NCI-H2081 treated with DMSO at 0.1 percent for 48 hours (cell line): ENCODE measurements around the gene C6orf89.
A peak's percentile ranks its signal among the peaks of the same experiment; 100 is the strongest.
"Not testable (repeated sequence)": the region's sequence is repeated elsewhere in the genome, so short reads cannot be mapped to it uniquely, and the experiment has no call there.

ENCODE experiments used
- DNase-seq: peaks from one replicate; lab custom pipeline; 2025; lab: John Stamatoyannopoulos, UW

Gene C6orf89

DNA sequence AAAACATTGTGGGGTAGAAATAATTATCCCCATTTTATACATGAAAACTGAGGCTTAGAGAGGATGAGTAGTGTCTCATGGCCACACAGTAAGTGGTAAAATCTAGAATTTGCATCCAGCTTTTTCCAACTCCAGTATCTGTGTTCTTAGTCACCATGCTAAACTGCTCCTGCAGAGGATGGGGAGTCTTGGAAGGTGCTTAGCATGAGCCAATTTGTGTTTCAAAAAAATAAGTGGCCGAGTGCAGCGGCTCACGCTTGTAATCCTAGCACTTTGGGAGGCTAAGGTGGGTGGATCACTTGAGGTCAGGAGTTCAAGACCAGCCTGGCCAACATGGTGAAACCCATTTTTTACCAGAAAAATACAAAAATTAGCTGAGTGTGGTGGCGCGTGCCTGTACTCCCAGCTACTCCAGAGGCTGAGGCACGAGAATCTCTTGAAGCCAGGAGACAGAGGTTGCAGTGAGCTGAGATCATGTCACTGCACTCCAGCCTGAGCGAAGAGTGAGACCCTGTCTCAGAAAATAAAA lies 2.4 kb downstream of the C6orf89 start:
- no peak for DNase-seq

DNA sequence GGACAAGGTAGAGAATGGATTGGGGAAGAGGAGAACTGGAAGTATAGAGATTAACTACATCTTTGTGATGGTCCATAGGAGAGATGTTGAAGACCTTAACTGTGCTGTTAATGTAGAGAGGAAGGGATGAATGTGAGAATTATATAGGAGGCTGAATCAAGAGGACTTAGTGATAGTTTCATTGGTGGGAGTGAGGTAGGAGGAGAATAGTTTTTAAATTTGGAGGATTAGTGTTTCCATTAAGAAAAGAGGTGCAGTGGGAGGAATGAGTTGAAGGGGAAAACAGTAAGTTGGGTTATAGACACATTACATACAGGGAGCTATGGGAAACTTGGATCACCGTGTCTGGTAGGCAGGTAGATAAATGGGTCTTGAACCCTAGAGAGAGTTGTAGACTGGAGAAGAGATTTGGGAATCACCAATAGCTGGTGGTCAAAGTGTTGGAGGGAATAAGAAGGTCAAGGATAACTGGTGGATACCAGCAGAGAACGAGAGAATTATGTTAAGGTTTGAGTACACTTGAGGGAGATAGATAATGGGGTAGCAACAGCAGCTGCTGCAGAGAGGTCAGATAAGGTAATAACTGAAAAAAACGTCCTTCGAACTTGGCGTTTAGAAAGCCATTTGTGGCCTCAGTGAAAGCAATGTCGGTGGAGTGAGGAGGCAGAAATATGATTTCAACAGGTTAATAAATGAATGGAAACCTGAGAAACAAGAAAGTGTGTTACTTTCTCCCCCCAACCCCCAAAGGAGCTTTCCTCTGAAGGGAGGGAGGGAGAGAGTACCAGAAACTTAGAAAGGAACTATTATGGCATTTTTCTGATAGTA lies 3.1 kb downstream of the C6orf89 start:
- no peak for DNase-seq

DNA sequence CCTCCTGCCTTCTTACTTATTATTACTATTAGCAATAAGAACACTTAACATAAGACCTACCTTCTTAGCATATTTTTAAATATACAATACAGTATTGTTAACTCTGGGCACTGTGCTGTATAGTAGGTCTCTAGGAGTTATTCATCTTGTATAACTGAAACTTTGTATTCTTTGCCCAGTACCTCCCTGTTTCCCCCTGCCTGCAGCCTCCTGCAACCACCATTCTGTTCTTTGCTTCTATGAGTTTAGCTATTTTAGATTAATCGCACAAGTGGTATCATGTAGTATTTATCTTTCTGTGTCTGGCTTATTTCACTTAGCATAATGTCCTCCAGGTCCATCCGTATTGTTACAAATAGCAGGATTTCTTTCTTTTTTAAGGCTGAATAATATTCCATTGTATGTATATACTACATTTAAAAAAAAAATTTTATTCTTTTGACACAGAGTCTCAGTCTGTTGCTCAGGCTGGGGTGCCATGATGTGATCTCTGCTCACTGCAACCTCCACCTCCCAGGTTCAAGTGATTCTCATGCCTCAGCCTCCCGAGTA lies 4.4 kb downstream of the C6orf89 start:
- DNase-seq: no peak

DNA sequence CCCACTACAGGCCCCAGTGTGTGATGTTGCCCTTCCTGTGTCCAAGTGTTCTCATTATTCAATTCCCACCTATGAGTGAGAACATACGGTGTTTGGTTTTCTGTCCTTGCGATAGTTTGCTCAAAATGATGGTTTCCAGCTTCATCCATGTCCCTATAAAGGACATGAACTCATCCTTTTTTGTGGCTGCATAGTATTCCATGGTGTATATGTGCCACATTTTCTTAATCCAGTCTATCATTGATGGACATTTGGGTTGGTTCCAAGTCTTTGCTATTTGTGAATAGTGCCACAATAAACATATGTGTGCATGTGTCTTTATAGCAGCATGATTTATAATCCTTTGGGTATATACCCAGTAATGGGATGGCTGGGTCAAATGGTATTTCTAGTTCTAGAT lies 5.4 kb downstream of the C6orf89 start:
- DNase-seq: not testable (repeated sequence)

DNA sequence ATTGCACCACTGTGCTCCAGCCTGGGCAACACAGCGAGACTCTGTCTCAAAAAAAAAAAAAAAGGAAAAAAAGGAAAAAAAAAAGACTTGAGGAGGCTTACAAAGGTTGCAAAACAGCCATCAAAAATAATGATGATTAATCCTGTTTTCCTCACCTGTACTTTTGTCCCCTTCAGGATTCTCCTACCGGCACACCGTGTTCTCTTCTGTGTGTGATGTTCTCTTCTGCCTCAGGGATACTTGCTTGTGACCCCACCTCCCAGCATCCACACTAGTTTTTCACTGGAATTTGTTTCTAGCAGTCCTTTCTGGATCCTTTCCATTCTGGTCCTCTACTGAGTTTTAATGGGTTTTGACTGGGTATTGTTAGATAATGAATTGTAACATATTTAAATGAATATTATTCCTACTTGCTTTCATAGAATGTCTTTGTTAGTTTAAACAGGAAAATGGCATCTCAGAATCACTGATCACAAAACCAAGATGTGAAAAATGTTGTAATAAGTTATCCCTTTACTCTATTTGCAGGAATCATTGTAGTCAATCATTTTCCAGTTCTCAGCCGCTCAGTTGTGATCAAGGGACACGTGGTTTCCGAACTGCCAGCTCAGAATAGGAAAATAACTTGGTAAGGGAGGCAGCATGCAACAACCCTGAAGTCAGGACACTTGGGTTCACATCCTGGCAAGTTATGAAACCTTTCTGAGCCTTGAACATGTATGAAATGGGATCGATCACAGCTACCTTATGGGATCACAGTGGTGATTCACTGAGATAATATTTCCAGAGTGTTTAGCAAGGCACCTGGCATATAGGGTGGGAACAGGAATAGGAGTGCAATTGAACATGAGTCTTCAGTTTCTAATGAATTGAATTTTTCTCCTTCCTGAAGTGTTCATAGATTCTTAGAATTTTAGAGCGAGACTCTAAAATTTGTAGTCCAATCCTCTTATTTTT lies 8.5 kb downstream of the C6orf89 start:
- no peak for DNase-seq

DNA sequence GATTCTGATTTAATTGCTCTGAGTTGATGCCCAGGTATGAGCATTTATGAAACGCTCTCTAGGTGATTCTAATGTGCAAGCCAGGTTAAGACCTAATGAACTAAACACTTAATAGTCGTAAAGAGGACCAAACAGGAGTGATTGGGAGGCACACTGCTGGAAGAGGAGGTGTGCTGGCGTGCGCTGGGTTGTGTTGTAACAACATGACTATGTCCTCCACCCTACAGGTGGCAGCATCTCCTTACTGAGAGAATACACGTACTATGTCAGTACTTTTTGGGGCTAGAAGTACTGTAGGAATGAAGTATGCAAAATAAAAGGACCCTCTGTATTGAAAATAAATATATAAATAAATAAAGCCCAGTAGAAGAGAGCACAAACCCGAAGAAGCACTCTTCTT lies 11.9 kb downstream of the C6orf89 start:
- DNase-seq: no peak

DNA sequence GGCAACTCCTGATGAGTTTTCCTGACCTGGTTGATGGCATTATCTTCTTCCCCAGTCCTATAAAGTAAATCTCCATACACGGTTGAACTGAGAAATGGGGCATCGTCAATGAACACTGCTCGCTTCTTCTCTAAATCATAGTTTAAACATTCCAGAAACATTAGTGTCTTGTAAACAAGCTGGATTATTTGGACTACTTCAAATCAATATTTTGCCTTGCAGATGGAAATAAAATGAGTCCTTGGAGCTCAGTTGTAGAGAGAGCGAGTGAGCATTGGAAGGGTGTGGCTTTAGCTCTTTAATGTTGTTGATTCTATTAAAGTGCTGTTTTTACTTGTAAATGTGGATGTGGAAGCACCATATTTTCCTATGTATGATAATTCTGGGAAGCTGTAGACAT lies 18.4 kb downstream of the C6orf89 start:
- DNase-seq: no peak

DNA sequence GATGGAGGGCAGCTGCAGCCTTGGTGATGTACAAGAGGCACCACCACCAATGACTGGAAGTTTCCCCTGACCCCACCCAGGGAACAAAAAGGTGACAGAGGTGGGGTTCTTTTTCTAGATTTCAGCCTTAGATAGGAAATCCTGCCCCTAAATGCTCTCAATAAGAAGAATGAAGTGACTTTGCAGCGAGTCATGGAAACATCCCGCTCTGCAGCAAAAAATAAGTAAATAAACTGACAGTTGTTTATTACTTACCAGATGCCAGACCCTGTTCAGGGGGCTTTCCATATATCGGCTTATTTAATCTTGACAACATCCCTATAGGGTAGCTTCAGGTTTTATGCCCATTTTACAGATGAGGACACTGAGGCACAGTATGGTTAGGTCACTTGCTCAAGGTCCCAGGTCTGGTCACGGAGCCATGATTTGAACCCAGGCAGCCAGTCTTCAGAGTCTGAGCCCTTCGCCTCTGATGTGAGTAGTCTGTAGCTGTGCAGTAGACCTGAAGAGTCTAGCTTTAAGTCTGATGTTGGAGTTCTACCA lies 19.2 kb downstream of the C6orf89 start:
- DNase-seq: no peak

DNA sequence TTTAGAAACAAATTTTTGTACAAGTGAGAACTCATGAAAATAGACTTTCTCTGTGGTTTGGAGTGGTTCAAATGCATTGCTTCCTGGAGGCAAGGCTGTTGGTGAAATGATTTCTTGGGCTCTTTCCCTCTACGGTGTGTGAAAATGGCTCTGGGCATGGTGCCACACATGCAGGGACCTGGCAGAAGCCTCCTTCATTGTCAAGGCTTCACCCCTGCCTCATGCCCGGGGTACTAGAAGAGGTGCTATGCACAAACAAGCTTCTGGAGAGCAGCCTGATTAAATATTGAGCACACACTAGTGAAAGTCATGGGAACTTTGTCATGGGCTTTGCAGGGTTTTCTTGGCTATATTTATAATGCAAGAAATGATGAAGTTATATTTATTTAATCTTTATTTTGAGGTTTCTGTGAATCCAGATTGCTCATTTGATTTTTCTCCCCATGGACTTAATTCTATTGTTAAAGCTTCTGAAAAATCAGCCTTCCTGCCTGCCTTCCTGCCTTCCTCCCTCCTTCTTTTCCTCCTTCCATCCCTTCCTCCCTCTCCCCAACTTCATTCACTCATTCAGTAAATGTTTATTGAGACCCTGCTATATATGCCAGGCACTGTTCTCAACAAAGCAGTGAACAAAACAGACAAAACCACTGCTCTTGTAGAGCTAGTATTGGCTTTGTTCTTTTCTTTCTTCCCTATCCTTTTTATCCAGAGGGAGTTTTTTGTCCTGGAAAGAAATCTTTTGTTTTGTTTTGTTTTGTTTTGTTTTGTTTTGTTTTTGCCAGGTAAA lies 21.0 kb downstream of the C6orf89 start:
- peak; percentile 60 for DNase-seq

DNA sequence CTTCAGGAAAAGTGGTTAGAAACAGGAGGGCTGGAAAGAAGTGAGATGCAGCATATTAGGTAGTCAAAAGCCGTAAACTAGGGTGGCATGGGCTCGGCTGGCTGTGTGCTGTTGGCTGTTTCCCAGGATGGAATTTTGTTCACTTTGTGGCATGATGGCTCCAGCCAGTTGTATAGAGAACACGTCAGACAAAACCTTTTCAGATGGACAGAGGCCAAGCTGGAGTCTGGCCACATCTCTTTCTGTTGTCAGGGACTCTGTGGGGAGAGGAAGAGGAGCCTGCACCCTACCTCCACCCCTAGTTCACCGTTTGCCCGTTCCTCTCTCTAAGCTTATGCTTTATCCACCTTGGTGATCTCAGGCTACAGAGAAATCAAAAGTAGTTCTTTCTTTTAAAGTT lies 22.0 kb downstream of the C6orf89 start:
- no peak for DNase-seq

GRCh38 chr6:36908747-36909146 lies 23.0 kb downstream of the C6orf89 start:
- DNase-seq: no peak

GRCh38 chr6:36912030-36912454 lies 26.3 kb downstream of the C6orf89 start:
- no peak for DNase-seq

DNA sequence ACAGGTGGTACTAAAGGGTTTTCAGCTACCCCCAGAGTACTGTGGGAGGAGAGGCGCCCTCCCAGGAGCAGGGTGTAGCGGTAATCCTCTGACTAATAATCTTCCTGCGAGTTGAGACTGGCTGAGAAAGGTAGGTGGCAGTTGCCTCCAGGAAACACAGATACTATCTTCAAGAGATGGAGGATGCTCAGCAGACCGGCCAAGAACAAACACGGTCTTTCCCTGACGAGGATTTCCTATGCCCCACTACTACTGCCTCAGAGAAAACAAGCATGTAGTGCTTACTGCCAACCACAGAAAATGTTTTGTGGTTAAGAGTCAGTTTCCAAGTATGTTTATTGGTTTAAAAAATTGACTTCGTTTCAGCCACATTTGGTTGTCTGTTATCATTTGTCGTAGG lies 26.8 kb downstream of the C6orf89 start:
- no peak for DNase-seq

DNA sequence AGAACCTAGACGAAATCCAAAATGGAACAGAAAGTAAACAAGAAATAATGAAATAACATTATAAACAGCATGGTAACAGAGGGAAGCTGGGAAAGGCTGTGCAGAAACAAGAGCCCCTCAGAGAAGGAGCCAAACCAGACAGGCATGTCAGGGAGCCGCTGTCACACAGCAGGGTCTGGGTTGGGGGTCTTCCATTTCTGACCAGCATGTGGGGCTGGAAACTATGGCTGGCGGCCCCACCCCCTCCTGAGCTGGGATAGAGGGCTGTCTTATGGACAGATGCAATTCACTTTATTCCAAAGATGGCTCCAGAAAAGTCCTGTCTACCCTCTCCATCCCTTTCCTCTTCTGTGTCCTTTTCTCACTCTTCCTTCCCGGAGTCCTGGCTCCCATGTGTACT lies 27.3 kb downstream of the C6orf89 start:
- DNase-seq: no peak

GRCh38 chr6:36914227-36914794 lies 28.6 kb downstream of the C6orf89 start:
- DNase-seq: no peak

- no peak for DNase-seq
Measured at GRCh38 chr6:36915599-36915998, 29.8 kb downstream of the C6orf89 start.

DNA sequence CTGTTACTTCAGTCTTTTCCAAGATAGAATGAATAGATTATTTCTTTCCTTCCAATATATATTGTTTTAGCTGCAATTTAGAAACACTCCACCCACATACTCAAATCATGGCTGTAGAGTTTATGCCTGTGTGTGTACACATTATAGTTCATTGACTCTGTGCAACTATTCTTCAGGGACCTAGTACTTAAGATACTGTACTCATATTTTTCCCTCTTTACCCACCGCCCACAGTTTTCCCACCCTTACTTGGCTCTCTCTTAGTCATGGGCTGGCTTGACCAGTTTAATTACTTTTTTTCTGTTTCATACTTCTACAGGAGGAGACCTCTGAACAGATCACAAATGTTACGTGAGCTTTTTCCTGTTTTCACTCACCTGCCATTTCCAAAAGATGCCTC lies 30.4 kb downstream of the C6orf89 start:
- DNase-seq: no peak

DNA sequence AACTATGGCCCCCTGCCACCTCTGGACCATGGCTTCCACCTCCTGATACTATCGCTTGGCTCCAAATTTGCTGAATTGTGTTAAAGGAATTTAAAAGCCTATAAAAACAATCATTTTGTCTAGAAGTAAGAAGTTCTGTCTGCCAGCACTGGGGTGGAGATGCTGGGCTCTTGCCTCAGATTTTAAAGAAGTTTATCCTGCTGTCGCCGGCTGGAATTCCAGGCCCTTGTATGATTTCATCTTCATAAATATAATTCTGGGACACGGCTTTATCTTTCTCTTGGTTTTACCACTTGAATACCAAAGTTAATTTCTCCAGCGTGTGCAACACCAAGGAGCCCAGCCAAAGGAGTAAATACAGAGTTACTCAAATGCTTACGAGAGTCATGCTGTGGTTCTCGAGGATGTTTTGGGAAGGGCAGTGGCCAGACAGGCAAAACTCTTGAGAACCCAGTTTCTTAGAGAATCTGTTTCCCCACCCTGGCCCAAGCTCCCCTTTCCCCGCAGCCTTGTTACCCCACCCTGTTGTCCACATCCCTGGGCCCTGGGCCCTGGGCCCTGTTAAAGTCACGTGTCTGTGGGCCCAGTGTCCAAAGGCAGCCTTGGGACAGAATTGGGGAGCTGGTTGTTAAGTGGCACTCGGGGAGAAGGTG lies 31.9 kb downstream of the C6orf89 start:
- no peak for DNase-seq

GRCh38 chr6:36920049-36920448 lies 34.3 kb downstream of the C6orf89 start:
- no peak for DNase-seq

DNA sequence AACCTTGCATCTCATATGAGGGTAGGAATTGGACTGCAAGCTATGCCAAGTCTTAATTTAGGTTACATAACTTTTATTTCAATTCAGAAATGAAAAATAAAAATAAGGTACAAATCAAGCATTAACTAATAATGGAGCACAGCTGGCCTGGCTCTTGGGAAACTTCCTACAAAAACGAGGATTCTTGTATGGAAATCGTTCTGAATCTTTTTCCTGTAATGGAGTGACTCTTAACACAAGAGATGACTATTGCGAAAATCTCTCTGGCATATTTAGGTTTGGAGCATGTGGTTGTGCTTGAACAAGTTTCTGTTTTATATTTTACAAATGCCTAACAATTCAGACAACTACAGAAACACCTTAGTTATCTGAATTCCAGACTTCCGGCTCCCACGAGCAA lies 34.8 kb downstream of the C6orf89 start:
- DNase-seq: no peak
